ENCODE data around the gene POU1F1. TPM values are rescaled to one million over a fixed set of nuclear protein-coding genes. Genes with fewer than 3 reads are reported as not detected.

POU1F1 gene
- total and polyA plus RNA-seq, 2 of the 4 experiments (the other 2 are of a cell fraction): not detected

GRCh38 chr3:87313641-87314040, 37.3 kb upstream of the POU1F1 start:
- Histone ChIP-seq H2BK20ac (ENCODE audit: low read depth, low read length) (no peak overlapping the region), H3K9me1 (ENCODE audit: insufficient read depth, low read length) (no peaks in the 10 kb centered on the region), H3K18ac (ENCODE audit: low read depth, low read length) (no peak overlapping the region), H3K79me1 (ENCODE audit: low read depth in 1 of 2, low read length in 2 of 2) (no peaks in the 10 kb centered on the region), H2AK5ac (ENCODE audit: low read depth, low read length) (no peak overlapping the region), H3K4me1 (ENCODE audit: control insufficient read depth, insufficient read depth, low read length) (no peaks in the 10 kb centered on the region), H3K9ac (ENCODE audit: low read depth, low read length) (no peak overlapping the region), H2BK120ac (ENCODE audit: low read depth, low read length) (no peak overlapping the region), H3K4ac (ENCODE audit: low read depth, low read length) (no peak overlapping the region), H3K4me2 (ENCODE audit: low read depth, low read length) (no peak overlapping the region), H4K20me1 (ENCODE audit: insufficient read depth, low read length) (no peaks in the 10 kb centered on the region), H2AFZ (replicated peaks; ENCODE audit: low read length, poor library complexity) (no peak overlapping the region), H3K27me3 (ENCODE audit: control insufficient read depth, insufficient read depth, low read length) (peaks cover 2% of the 10 kb centered on the region; the same call in 1 of the 2 replicates), H3K23ac (ENCODE audit: low read depth, low read length) (no peak overlapping the region), H3K4me3 (ENCODE audit: insufficient read depth, low read depth, low read length) (no peak overlapping the region), H4K5ac (ENCODE audit: low read depth, low read length) (no peak overlapping the region), H2BK15ac (ENCODE audit: low read depth, low read length) (no peak overlapping the region), H3K9me3 (ENCODE audit: control insufficient read depth, insufficient read depth, low read length) (no peaks in the 10 kb centered on the region), H3K27ac (ENCODE audit: insufficient read depth, low read length) (no peak overlapping the region), H2BK5ac (ENCODE audit: low read depth, low read length, poor library complexity, severe bottlenecking) (no peak overlapping the region), H3K56ac (ENCODE audit: extremely low read depth, insufficient read depth, low read length) (no peak overlapping the region), H4K8ac (ENCODE audit: low read depth in 2 of 2, low read length in 2 of 2) (no peak overlapping the region), H4K91ac (ENCODE audit: insufficient read depth, low read depth, low read length) (no peak overlapping the region), H2AK9ac (replicated peaks; ENCODE audit: low read depth, low read length, poor library complexity) (no peak overlapping the region), H3K14ac (replicated peaks; ENCODE audit: low read depth, low read length) (no peak overlapping the region), H3K36me3 (ENCODE audit: control insufficient read depth, insufficient read depth, low read length) (no peaks in the 10 kb centered on the region)
- POLR2A ChIA-PET (ENCODE audit: unreplicated experiment): no interaction called here
- WGBS, 2 experiments (ENCODE audit: extremely low coverage in 2 of 2, insufficient read length in 1 of 2): no CpG with 5 or more reads among the region's 1 CpG
- in situ Hi-C loops (cut with MboI; ENCODE audit: low sequenced_read_pairs) (no loop called here), intact Hi-C loops (cut with micrococcal nuclease) (no loop called here), dilution Hi-C loops (cut with HindIII; ENCODE audit: low sequenced_read_pairs, unreplicated experiment) (no loop called here)
- TF ChIP-seq USF2 (IDR thresholded peaks at IDR 0.05; ENCODE audit: low read depth, low read length): no peak
- no peak for TF ChIP-seq CEBPB (IDR thresholded peaks at IDR 0.05; ENCODE audit: low read depth, low read length)
- TF ChIP-seq MAZ (IDR thresholded peaks at IDR 0.05; ENCODE audit: borderline replicate concordance, low read depth, low read length): no peak
- no peak for ATAC-seq (ENCODE audit: low read depth)
- BruUV-seq (replicated peaks): no TSS peak
- CTCF ChIA-PET: no interaction called here
- DNase-seq: no peak

All from IMR-90 (cell line).